Measurements from ENCODE around the gene PLA2G4B.

PLA2G4B gene

GRCh38 chr15:41850482-41851166 is 12.0 kb downstream of the PLA2G4B start:
- no peak for DNase-seq (ENCODE audit: low read depth, low spot score)

- DNase-seq (ENCODE audit: low read depth, low spot score): no peak
Measured at GRCh38 chr15:41851167-41851523, 12.5 kb downstream of the PLA2G4B start.

GRCh38 chr15:41851755-41852370 is 13.2 kb downstream of the PLA2G4B start:
- no peak for DNase-seq (ENCODE audit: low read depth, low spot score)

GRCh38 chr15:41852736-41853590 is 14.3 kb downstream of the PLA2G4B start:
- no peak for DNase-seq (ENCODE audit: low read depth, low spot score)

- DNase-seq (ENCODE audit: low read depth, low spot score): no peak
Measured at GRCh38 chr15:41853831-41854230, 15.2 kb downstream of the PLA2G4B start.

DNA sequence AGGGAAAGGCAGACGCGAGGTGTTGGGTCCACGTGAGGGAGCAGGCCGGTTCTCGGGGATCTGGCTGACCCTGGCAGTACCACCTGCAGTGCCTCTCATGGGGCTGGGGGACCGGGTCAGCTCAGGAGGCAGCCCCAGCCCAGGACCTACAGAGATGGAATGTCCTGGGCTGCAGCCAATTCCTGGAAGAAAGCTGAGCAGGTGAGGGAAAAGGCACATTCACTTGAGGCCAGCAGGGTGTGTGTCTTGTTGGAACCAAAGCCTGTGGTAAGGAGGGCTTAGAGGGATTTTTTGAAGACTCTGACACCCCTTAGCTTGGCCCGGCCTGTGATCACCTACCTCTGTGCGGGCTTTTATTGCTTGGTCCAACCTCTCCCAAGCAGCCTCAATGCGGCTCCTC is 15.8 kb downstream of the PLA2G4B start:
- DNase-seq (ENCODE audit: low read depth, low spot score): no peak

GRCh38 chr15:41855261-41855961 is 16.8 kb downstream of the PLA2G4B start:
- DNase-seq (ENCODE audit: low read depth, low spot score): no peak

DNA sequence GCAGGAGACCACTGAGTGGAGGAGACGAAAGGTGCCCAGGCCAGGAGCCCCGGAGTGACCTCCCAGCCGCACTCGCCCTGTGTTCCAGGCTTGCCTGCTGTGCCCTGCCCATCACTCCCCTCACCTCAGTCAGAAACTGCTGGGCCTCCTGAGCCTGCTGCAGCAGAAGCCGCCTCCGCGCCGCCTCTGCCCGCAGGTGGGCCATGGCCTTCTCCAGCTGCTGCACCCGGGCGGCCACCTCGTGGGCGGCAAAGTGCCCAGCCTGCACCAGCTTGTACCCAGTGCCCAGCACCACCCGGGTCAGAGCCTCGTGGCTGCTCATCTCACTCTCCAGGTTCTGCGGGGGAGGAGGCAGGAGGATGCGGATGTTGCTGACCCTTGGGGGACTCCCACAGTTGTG is 17.6 kb downstream of the PLA2G4B start:
- no peak for DNase-seq (ENCODE audit: low read depth, low spot score)

- DNase-seq (ENCODE audit: low read depth, low spot score): no peak
Measured at GRCh38 chr15:41856716-41857115, 18.1 kb downstream of the PLA2G4B start.

- DNase-seq (ENCODE audit: low read depth, low spot score): no peak
Measured at GRCh38 chr15:41857316-41857715, 18.7 kb downstream of the PLA2G4B start.

GRCh38 chr15:41858756-41859155 is 20.1 kb downstream of the PLA2G4B start:
- no peak for DNase-seq (ENCODE audit: low read depth, low spot score)

DNA sequence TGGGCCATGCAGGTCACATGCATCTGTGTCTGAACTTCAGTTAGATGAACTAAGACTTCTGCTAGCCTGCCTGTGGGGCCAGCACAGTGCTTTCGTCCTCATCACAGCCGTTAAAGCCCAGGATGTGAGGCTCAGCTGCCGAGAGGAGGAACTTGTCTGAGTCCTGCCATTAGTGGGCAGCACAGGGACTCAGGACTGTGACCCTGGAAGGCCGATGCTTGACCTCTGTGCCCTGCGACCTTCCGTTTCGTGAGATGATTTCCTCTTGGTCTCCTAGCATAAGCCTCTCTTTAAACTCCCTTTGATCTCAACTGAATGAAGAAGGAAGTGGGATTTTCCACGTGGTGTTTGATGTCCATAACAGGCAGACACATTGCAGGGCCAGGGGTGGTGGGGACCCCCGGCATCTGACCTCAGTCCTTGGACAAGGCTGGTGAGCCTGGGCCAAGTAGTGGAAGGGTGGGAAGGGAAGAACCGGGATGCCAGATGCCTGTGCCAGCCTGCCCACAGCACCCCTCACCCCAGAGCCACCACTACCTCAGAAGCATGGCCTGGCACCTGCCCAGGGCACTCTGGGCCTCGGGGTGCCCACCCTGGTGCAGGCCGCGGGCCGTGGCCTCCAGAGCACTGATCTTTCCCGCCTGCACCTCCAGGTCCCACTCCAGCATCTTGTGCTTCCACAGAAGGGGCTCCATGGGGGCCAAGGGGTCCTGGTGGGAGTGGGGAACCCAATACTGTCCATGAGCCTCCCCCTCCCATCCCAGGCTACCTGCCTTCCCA is 21.6 kb downstream of the PLA2G4B start:
- no peak for DNase-seq (ENCODE audit: low read depth, low spot score)

DNA sequence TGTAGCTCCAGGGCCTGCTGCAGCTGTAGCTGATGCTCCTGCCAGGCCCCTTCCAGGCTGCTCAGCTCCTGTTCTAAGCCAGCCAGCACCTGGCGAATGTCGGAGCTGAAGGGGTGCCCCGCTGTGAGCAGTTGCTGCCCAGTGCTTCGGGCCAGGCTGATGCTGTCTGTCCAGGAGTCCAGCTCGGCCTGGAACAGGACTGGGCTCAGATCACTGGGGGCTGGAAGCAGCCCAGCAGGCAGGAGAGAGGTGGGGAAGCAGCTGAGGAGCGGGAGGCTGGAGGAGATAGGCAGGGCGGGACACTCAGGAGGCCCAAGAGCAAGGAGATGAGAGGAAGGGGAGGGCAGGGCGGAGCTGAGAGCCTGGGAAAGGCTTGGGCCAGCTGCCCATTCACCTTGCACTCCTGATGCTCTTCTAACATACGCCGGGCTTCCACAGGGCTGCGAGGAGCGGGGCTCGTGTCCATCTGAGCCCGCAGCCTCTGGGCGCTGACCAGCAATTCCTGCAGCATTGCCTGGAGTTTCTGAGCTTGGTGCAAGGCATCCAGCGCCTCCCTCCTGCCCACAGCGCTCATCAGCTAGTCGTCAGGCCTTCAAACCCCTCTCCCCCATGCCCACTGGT is 23.2 kb downstream of the PLA2G4B start:
- no peak for DNase-seq (ENCODE audit: low read depth, low spot score)

DNA sequence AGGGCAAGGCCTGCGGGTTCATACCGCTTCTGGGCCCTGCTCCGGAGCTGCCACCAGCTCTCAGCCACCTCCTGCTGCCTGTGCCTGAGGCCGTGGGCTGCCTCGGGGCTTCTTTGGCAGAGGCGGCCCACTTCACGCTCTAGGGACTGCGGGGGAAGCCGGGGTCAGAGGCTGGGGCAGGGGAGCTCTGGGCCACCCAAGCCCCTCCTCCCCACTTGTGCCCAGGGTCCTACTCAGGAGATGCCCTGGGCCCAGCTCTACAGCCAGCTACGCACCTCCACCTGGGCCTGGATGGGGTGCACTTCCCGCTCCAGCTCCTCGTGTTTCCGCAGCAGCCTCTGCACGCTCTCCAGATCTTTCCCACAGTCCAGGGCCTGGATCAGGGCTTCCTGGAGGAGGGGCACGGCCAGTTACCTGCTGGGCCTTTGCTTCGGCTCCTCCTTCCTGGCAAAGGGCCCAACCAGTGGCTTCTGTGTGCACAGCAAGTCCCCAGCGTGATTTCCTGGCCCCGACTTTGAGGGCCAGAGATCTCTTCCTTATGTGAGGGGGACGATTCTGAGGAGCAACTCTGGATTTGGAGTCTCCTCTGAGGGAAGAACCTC is 24.0 kb downstream of the PLA2G4B start:
- no peak for DNase-seq (ENCODE audit: low read depth, low spot score)

- DNase-seq (ENCODE audit: low read depth, low spot score): no peak
Measured at GRCh38 chr15:41865490-41866055, 26.9 kb downstream of the PLA2G4B start.

GRCh38 chr15:41866263-41866703 is 27.6 kb downstream of the PLA2G4B start:
- no peak for DNase-seq (ENCODE audit: low read depth, low spot score)

GRCh38 chr15:41866872-41867579 is 28.4 kb downstream of the PLA2G4B start:
- no peak for DNase-seq (ENCODE audit: low read depth, low spot score)

DNA sequence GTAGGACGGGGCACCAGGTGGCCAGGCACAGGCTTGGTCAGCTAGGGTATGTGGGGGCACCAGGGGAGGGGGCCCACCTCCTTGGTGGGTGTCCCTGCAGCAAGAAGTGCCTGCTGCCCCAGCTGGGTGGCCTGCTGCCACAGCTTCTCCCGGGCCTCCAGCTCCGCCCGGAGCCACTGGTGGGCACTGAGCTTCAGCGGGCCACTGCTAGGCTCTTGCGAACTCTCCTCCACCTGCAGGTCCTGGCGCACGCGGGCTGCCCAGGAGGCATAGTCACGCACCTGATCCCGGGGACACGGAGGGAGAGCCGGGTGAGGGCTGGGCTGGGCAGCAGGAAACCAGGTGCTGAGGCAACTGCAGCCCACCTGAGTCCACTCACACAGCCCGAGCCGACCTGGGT is 29.7 kb downstream of the PLA2G4B start:
- no peak for DNase-seq (ENCODE audit: low read depth, low spot score)

All from activated naive CD8-positive, alpha-beta T cell treated with anti-CD3 and anti-CD28 coated beads, Interleukin-2, amount 50 U/mL, for 16 hours (primary cell).